ENCODE data around the gene DUSP2.
"Not testable (repeated sequence)": the region's sequence is repeated elsewhere in the genome, so short reads cannot be mapped to it uniquely, and the experiment has no call there.

DUSP2 gene

DNA sequence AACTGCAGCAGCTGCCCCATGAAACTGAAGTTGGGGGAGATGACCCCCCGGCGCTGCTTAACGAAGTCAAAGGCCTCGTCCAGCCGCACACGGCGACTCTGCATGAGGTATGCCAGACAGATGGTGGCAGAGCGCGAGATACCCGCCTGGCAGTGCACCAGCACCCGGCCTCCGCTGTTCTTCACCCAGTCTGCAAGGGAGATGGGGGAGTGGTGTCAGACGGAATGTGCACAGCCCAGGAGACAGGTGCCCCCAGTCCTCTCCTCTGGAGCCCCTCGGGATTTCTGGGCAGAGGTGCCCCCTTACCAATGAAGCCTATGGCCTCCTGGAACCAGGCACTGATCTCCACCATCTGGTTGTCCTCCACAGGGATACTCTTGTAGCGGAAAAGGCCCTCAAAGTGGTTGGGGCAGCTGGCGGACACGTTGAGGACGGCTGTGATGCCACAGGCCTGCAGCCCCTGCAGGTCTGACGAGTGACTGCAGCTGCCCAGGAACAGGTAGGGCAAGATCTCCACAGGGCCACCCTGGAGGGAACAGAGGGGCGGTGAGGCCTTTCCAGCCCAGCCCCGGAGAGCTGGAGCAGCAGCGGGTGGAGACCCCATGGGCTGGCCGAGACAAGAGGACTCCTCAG lies 1.3 kb downstream of the DUSP2 start:
- no peak for DNase-seq (ENCODE audit: low read depth, low spot score)
- in situ Hi-C loops (cut with HindIII; ENCODE audit: low sequenced_read_pairs) = no loop called here
- H3K4me3 ChIP-seq (ENCODE audit: low read depth, low read length) = no peak overlapping the region
- TF ChIP-seq CTCF (IDR thresholded peaks at IDR 0.05; ENCODE audit: low read depth, low read length) = no peak

DNA sequence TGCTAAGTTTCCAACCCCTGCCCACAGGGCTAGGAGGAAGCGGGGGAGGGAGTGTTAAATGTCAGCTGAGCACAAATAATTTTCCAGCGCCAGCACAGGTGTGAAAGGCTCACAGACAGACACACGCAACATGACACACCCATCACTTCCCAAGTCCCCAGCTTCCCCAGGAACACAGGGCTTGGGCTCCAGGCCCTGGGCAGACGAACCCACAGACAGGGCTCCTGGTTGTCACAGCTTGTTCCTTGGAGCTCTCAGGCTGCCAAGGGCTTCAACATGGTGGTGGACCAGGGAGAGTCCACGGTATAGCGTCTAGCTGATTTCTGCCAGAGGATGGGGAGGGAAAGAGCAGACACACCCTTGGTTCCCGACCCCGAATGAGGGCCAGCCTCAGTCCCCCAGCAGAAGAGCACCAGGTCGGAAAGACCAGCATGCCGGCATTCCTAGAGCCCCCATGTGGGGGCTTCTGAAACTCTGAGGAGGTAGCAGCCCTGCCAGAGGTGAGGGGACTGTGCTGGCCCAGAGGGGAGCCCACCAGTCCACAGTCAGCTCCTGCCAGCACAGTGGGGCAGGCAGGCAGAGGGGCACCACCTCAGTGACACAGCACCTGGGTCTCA lies 1.9 kb downstream of the DUSP2 start:
- TF ChIP-seq CTCF (IDR thresholded peaks at IDR 0.05; ENCODE audit: low read depth, low read length) = no peak
- in situ Hi-C loops (cut with HindIII; ENCODE audit: low sequenced_read_pairs) = no loop called here
- no peak overlapping the region for H3K4me3 ChIP-seq (ENCODE audit: low read depth, low read length)
- DNase-seq (ENCODE audit: low read depth, low spot score) = no peak

GRCh38 chr2:96142217-96143113 lies 2.8 kb downstream of the DUSP2 start:
- DNase-seq (ENCODE audit: low read depth, low spot score) = no peak
- in situ Hi-C loops (cut with HindIII; ENCODE audit: low sequenced_read_pairs) = no loop called here
- H3K4me3 ChIP-seq (ENCODE audit: low read depth, low read length) = no peak overlapping the region
- TF ChIP-seq CTCF (IDR thresholded peaks at IDR 0.05; ENCODE audit: low read depth, low read length) = no peak

DNA sequence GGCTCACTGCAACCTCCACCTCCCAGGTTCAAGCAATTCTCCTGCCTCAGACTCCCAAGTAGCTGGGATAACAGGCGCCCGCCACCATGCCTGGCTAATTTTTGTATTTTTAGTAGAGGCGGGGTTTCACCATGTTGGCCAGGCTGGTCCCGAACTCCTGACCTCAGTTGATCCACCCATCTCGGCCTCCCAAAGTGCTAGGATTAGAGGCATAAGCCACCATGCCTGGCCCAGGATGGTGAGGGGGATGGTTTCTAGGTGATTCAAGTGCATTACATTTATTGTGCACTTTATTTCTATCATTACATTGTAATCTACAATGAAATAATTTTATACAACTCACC lies 3.6 kb downstream of the DUSP2 start:
- H3K4me3 ChIP-seq (ENCODE audit: low read depth, low read length); DNase-seq (ENCODE audit: low read depth, low spot score); in situ Hi-C loops (cut with HindIII; ENCODE audit: low sequenced_read_pairs): not testable (repeated sequence)

GRCh38 chr2:96140941-96141623 lies 4.2 kb downstream of the DUSP2 start:
- DNase-seq (ENCODE audit: low read depth, low spot score) = no peak
- TF ChIP-seq CTCF (IDR thresholded peaks at IDR 0.05; ENCODE audit: low read depth, low read length) = no peak
- in situ Hi-C loops (cut with HindIII; ENCODE audit: low sequenced_read_pairs) = no loop called here
- no peak overlapping the region for H3K4me3 ChIP-seq (ENCODE audit: low read depth, low read length)

DNA sequence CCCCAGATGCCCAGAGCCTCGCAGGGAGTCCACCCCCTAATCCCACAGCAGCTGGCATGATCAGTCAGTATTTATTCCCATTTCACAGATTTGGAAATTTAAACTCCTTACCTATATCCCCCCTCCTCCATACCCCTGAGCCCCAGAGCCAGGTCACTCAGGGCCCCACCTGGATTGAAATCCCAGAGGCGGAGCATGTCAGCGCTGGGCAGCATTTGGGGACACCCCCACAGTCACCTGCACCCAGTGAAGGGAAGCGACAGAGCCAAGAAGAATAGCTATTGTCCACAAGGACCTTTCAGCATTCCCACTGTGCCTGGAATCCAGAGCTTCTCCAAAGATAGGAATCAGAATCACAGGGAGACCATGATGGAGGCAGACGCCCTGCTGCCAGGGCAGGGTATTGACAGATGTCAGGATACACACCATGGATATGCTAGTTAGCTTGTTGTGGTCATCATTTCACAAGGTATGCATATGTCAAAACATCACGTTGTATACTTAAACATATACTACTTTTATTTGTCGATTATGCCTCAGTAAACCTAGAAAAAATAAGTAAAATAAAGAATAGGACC lies 6.0 kb downstream of the DUSP2 start:
- H3K4me3 ChIP-seq (ENCODE audit: low read depth, low read length) = no peak overlapping the region
- DNase-seq (ENCODE audit: low read depth, low spot score) = no peak
- in situ Hi-C loops (cut with HindIII; ENCODE audit: low sequenced_read_pairs) = no loop called here
- TF ChIP-seq CTCF (IDR thresholded peaks at IDR 0.05; ENCODE audit: low read depth, low read length) = no peak

All from astrocyte of the spinal cord (primary cell).